Daoy (cell line): ENCODE data around the gene SFXN4. TPM values are rescaled to one million over a fixed set of nuclear protein-coding genes. Genes with fewer than 3 reads are reported as not detected.
"Not testable (repeated sequence)": the region's sequence is repeated elsewhere in the genome, so short reads cannot be mapped to it uniquely, and the experiment has no call there.

Experiments used
- DNase-seq: peaks from one replicate; pipeline ENCODE4 v3.0.0-alpha.2; 2015; ENCODE audit warnings: low read depth
- total RNA-seq: library from RNA; depleted of rRNA; stranded (reverse); fragments of >200 nt; shearing (Covaris generic); gene quantifications from 2 replicates; pipeline ENCODE4 v1.2.3, GENCODE V29; 2014; rRNA removed

SFXN4 gene
- total RNA-seq, 1 experiment from 2014 or later = 27.9 TPM

DNA sequence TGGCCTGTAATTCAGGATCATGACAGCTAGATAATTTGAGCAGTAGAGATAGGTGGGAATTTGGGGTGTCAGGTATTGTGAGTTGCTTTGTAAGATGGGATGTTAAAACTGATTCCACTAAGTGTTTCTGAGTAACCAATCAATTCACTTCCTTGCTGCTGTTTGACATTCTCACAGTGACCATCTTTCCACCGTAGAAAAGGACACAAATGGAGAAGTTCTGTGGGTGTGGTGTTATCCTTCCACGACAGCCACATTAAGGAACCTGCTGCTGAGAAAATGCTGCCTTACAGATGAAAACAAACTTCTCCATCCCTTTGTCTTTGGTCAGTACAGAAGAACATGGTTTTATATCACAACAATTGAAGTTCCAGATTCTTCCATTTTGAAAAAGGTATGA, 57.7 kb downstream of the SFXN4 start:
- DNase-seq = not testable (repeated sequence)

DNA sequence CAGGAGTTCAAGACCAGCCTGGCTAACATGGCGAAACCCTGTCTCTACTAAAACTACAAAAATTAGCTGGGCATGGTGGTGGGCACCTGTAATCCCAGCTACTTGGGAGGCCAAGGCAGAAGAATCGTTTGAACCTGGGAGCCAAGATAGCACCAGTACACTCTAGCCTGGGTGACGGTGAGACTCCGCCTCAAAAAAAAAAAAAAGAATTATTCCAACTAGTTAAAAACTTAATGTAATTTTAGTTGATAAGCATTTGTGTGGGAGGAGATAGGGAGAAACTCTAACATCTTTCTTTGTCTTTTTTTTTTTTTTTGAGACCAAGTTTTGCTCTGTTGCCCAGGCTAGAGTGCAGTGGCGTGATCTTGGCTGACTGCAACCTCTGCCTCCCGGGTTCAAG, 58.4 kb downstream of the SFXN4 start:
- DNase-seq = not testable (repeated sequence)

DNA sequence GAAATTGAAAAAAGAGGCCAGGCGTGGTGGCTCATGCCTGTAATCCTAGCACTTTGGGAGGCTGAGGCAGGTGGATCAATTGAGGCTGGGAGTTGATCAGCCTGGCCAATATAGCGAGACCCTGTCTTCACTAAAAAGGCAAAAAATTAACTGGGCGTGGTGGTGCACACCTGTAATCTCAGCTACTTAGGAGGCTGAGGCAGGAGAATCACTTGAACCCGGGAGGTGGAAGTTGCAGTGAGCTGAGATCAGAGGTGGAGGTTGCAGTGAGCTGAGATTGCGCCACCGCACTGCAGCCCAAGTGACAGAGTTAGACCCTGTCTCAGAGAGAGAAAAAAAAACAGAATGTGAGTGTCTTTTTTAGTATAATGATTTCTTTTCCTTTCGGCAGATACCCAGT, 59.6 kb downstream of the SFXN4 start:
- not testable (repeated sequence) for DNase-seq

- DNase-seq = no peak
Measured at GRCh38 chr10:119105155-119105554, 60.4 kb downstream of the SFXN4 start.

GRCh38 chr10:119104654-119105015, 60.9 kb downstream of the SFXN4 start:
- DNase-seq = no peak

DNA sequence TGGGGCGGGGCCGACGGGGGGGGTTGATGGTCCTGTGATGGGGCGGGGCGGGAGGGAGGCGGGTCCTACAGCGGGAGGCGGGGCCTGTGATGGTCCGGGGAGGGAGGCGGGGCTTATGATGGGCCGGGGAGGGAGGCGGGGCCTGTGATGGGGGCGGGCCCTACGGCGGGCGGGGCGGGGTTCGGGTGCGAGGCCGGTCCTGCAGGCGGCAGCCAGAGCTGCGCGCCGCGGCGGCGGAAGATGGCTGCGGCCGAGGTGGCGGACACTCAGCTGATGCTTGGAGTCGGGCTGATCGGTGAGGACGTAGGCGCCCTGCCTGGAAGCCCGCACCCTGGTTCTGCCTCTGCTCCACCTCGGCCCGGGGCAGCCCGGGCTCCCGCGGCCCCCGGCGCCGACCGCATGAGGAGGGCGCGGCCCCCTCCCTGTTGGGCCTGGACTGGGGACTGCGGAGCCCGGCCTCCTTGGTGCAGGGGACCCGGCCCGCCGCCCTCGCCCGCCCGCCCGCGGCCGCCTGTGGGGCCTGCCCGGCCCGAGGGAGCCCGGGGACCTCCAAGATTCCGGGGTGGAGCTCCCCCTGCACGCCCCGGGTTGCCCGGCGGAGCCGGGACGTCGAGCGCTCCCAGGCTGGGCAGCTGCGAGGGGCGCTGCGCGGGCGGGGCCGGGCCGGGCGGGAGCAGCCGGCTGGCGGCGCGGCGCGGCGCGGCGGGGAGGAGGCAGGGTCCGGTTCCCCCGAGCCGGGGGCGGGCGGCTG, 61.4 kb downstream of the SFXN4 start, which contains the start of gene DENND10:
Gene DENND10 (plus strand): TSS at position 211 of the 751 bp plus-strand sequence. CDS start 30 bp downstream, at position 241.
- peak; percentile 80 for DNase-seq

GRCh38 chr10:119103241-119103902, 62.1 kb downstream of the SFXN4 start:
- DNase-seq = no peak

GRCh38 chr10:119101366-119102098, 64.0 kb downstream of the SFXN4 start:
- DNase-seq = no peak

GRCh38 chr10:119100434-119101238, 64.9 kb downstream of the SFXN4 start:
- DNase-seq = no peak

GRCh38 chr10:119098576-119098975, 66.9 kb downstream of the SFXN4 start:
- DNase-seq = no peak

DNA sequence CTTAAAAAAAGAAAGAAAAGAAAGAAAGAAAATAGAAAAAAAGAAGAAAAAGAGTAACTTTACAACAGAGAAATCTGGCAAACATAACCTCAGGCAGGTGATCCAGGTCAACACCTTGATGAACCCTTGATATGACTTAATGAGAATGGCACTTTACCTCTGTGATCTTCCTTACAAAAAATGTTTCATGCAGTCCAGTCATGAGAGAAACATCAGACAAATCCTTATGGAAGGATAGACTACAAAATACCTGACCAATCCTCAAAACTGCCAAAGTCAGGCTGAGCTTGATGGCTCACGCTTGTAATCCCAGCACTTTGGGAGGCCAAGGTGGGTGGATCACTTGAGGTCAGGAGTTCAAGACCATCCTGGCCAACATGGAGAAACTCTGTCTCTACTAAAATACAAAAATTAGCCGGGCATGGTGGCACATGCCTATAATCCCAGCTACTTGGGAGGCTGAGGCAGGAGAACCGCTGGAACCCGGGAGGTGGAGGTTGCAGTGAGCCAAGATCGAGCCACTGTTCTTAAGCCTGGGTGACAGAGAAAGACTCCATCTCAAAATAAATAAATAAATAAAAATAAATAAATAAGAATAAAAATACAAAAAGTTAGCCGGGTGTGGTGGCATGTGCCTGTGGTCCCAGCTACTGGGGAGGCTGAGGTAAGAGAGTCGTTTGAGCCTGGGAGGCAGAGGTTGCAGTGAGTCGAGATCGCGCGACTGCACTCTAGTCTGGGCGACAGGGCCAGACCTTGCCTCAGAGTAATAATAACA, 68.7 kb downstream of the SFXN4 start:
- DNase-seq = not testable (repeated sequence)

- no peak for DNase-seq
Measured at GRCh38 chr10:119095640-119096039, 69.9 kb downstream of the SFXN4 start.

- peak; percentile 81 for DNase-seq
Measured at GRCh38 chr10:119090968-119091367, 74.5 kb downstream of the SFXN4 start.

Other genes starting within 250 kb of the SFXN4 start
- gene NANOS1, start 136.0 kb downstream of the SFXN4 start, total RNA-seq = 3.7 and 4.7 TPM in 2 replicates
- gene EIF3A, start 84.9 kb downstream of the SFXN4 start, total RNA-seq = 81.6 and 82.6 TPM in 2 replicates
- gene DENND10, start 61.6 kb downstream of the SFXN4 start, total RNA-seq = 19.1 and 36.2 TPM in 2 replicates
- 171 and 179 TPM in 2 replicates for gene PRDX3, start 13.1 kb upstream of the SFXN4 start, total RNA-seq
- gene GRK5, start 41.9 kb upstream of the SFXN4 start, total RNA-seq = 6.1 and 9.8 TPM in 2 replicates